H9 (cell line): Measurements from ENCODE around the gene CMSS1. TPM values are rescaled to one million over a fixed set of nuclear protein-coding genes. Genes with fewer than 3 reads are reported as not detected.

ENCODE experiments used
- DNase-seq: peaks from one replicate; pipeline ENCODE4 v3.0.0-alpha.2; 2017
- H2AFZ ChIP-seq: one replicate; pipeline ENCODE4 v1.6.1; 2013; ENCODE audit warnings: mild to moderate bottlenecking, low read length, control low read depth, moderate library complexity
- H2AK5ac ChIP-seq: 2 replicates; pipeline ENCODE4 v1.6.1; 2013; ENCODE audit warnings: low read length, control low read depth, mixed read lengths; ENCODE audit not compliant: insufficient read length
- H2BK120ac ChIP-seq: one replicate; pipeline ENCODE4 v1.6.1; 2013; ENCODE audit warnings: low read depth, mild to moderate bottlenecking, low read length, control low read depth, inconsistent platforms; ENCODE audit not compliant: poor library complexity, severe bottlenecking
- H2BK12ac ChIP-seq: 2 replicates; pipeline ENCODE4 v1.6.1; 2013; ENCODE audit warnings: low read length, control low read depth, mixed read lengths, low read depth; ENCODE audit not compliant: insufficient read length
- H2BK15ac ChIP-seq: 2 replicates; pipeline ENCODE4 v1.6.1; 2013; ENCODE audit warnings: low read depth, low read length, control low read depth
- H2BK20ac ChIP-seq: one replicate; pipeline ENCODE4 v1.6.1; 2013; ENCODE audit warnings: low read depth, mild to moderate bottlenecking, low read length, control low read depth, inconsistent platforms; ENCODE audit not compliant: poor library complexity, severe bottlenecking
- H2BK5ac ChIP-seq: 2 replicates; pipeline ENCODE4 v1.6.1; 2013; ENCODE audit warnings: low read length, control low read depth, mixed read lengths; ENCODE audit not compliant: insufficient read length
- H3K14ac ChIP-seq: 2 replicates; pipeline ENCODE4 v1.6.1; 2013; ENCODE audit warnings: low read length, control low read depth; ENCODE audit not compliant: insufficient read depth
- H3K18ac ChIP-seq: 2 replicates; pipeline ENCODE4 v1.6.1; 2013; ENCODE audit warnings: low read depth, mild to moderate bottlenecking, mixed read lengths, low read length, control low read depth; ENCODE audit not compliant: insufficient read length
- H3K23ac ChIP-seq: 2 replicates; pipeline ENCODE4 v1.6.1; 2013; ENCODE audit warnings: low read length, control low read depth, mixed read lengths, low read depth; ENCODE audit not compliant: insufficient read length
- H3K23me2 ChIP-seq: 2 replicates; pipeline ENCODE4 v1.6.1; 2013; ENCODE audit warnings: low read depth, mild to moderate bottlenecking, mixed read lengths, low read length, control low read depth; ENCODE audit not compliant: insufficient read length, poor library complexity, severe bottlenecking
- H3K27ac ChIP-seq: 2 replicates; pipeline ENCODE4 v1.5.1; 2013; ENCODE audit warnings: low read length, control low read depth, mixed read lengths, low read depth; ENCODE audit not compliant: insufficient read length
- H3K27me3 ChIP-seq: 2 replicates; pipeline ENCODE4 v1.6.1; 2013; ENCODE audit warnings: low read length, control low read depth, inconsistent platforms; ENCODE audit not compliant: insufficient read depth
- H3K4ac ChIP-seq: 2 replicates; pipeline ENCODE4 v1.6.1; 2013; ENCODE audit warnings: low read depth, mild to moderate bottlenecking, control low read depth, inconsistent platforms, low read length, moderate library complexity
- H3K4me1 ChIP-seq: 2 replicates; pipeline ENCODE4 v1.6.1; 2013; ENCODE audit warnings: low read length, control low read depth, inconsistent platforms; ENCODE audit not compliant: insufficient read depth
- H3K4me2 ChIP-seq: 2 replicates; pipeline ENCODE4 v1.6.1; 2013; ENCODE audit warnings: low read length, control low read depth, mixed read lengths; ENCODE audit not compliant: insufficient read length, insufficient read depth
- H3K56ac ChIP-seq: 2 replicates; pipeline ENCODE4 v1.6.1; 2013; ENCODE audit warnings: low read depth, mild to moderate bottlenecking, mixed read lengths, low read length, control low read depth; ENCODE audit not compliant: insufficient read length
- H3K79me1 ChIP-seq: 2 replicates; pipeline ENCODE4 v1.6.1; 2013; ENCODE audit warnings: low read depth, mild to moderate bottlenecking, moderate library complexity, low read length, control low read depth, inconsistent platforms; ENCODE audit not compliant: insufficient read depth, poor library complexity, severe bottlenecking
- H3K79me2 ChIP-seq: 2 replicates; pipeline ENCODE4 v1.6.1; 2013; ENCODE audit warnings: low read length, control low read depth, inconsistent platforms; ENCODE audit not compliant: insufficient read depth
- H3K9ac ChIP-seq: 2 replicates; pipeline ENCODE4 v1.6.1; 2013; ENCODE audit warnings: low read length, control low read depth, mixed read lengths; ENCODE audit not compliant: insufficient read length; ENCODE audit errors: extremely low read depth
- H3K9me3 ChIP-seq: one replicate; pipeline ENCODE4 v1.6.1; 2013; ENCODE audit warnings: low read depth, low read length, inconsistent platforms; ENCODE audit not compliant: control insufficient read depth
- H3T11ph ChIP-seq: one replicate; pipeline ENCODE4 v1.6.1; 2013; ENCODE audit warnings: mild to moderate bottlenecking, low read length, control low read depth, inconsistent platforms
- H4K20me1 ChIP-seq: one replicate; pipeline ENCODE4 v1.6.1; 2013; ENCODE audit not compliant: control insufficient read depth, insufficient read length, insufficient read depth
- H4K5ac ChIP-seq: 2 replicates; pipeline ENCODE4 v1.6.1; 2013; ENCODE audit warnings: low read depth, mild to moderate bottlenecking, mixed read lengths, low read length, control low read depth; ENCODE audit not compliant: insufficient read length
- H4K8ac ChIP-seq: replicated peaks from 2 replicates; pipeline ENCODE4 v1.6.1; 2013; ENCODE audit warnings: low read length, control low read depth, mixed read lengths, low read depth; ENCODE audit not compliant: insufficient read length
- H4K91ac ChIP-seq: 2 replicates; pipeline ENCODE4 v1.6.1; 2013; ENCODE audit warnings: low read depth, mild to moderate bottlenecking, moderate library complexity, mixed read lengths, low read length, control low read depth; ENCODE audit not compliant: insufficient read length
- H3K27ac Mint-ChIP-seq, 3 experiments: 2 replicates in 2 of 3; 3 replicates in 1 of 3; pipeline ENCODE4 v1.8.0; 2020 to 2021; ENCODE audit warnings: mixed read lengths in 3 of 3, mild to moderate bottlenecking in 1 of 3, moderate library complexity in 1 of 3
- H3K27me3 Mint-ChIP-seq: 2 replicates; pipeline ENCODE4 v1.8.0; 2021; ENCODE audit warnings: low read depth, mild to moderate bottlenecking, moderate library complexity, mixed read lengths
- H3K36me3 Mint-ChIP-seq, 3 experiments: 2 replicates in 2 of 3; 3 replicates in 1 of 3; pipeline ENCODE4 v1.8.0; 2020 to 2021; ENCODE audit warnings: low read depth in 3 of 3, mixed read lengths in 3 of 3; ENCODE audit not compliant: insufficient read depth in 1 of 3
- H3K4me1 Mint-ChIP-seq, 2 experiments: 2 replicates each; pipeline ENCODE4 v1.8.0; 2020; ENCODE audit warnings: mixed read lengths in 2 of 2
- H3K4me3 Mint-ChIP-seq, 2 experiments: 2 replicates in 1 of 2; 3 replicates in 1 of 2; pipeline ENCODE4 v1.8.0; 2020 to 2021; ENCODE audit warnings: mild to moderate bottlenecking in 2 of 2, mixed read lengths in 2 of 2, moderate library complexity in 1 of 2
- H3K9me3 Mint-ChIP-seq, 2 experiments: 2 replicates in 1 of 2; 3 replicates in 1 of 2; pipeline ENCODE4 v1.8.0; 2020; ENCODE audit warnings: mild to moderate bottlenecking in 2 of 2, mixed read lengths in 2 of 2, moderate library complexity in 1 of 2
- WGBS: extraction: QIAGEN DNeasy Blood & Tissue Kit; methylation state at CpG from one replicate; pipeline ENCODE4 v1.1.7; 2013; ENCODE audit warnings: missing lambda C conversion rate, low lambda C conversion rate, mixed read lengths; ENCODE audit not compliant: insufficient read length; ENCODE audit errors: extremely low coverage; 5-methylcytosine and 5-hydroxymethylcytosine counted together
- total RNA-seq: library from RNA; stranded (reverse); gene quantifications from 2 replicates; pipeline ENCODE4 v1.2.1, GENCODE V29; 2021
- TF ChIP-seq, protein P1 (sequence below): fragments of 200-600 bp; sonication (generic); conservative IDR thresholded peaks from 3 replicates; pipeline ENCODE4 v1.8.0; 2021; ENCODE audit warnings: antibody characterized with exemption, mild to moderate bottlenecking

CMSS1 gene
- total RNA-seq, 1 experiment from 2014 or later = 61.8 TPM

DNA sequence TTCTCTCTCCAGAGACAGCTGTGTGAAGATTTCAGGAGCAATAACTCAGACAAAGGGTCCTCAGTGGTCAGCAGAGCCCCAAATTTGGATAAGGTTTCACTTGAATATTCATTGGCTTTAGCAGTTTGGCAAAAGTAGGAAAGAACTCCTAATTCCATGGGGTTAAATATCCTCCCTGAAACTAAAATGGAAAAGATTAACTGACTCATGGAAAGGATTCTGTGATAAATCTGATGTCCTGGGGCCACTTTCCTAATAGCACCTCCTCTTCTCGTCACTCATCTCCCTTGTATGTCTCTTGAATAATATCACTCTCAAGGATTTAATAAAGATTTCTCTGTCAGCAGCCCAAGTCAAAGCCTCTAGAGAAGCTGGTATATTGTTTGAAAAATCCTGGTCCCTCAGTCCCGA, 409.9 kb downstream of the CMSS1 start:
- H3K27me3 Mint-ChIP-seq = no peaks in the 10 kb centered on the region; the same call in 1 of the 2 replicates
- Histone ChIP-seq H4K5ac (no peak overlapping the region), H3K27ac (no peak overlapping the region), H2BK5ac (no peak overlapping the region), H2AFZ (no peak overlapping the region), H3K18ac (no peak overlapping the region), H3K4me2 (no peak overlapping the region), H3K14ac (no peak overlapping the region), H4K20me1 (no peaks in the 10 kb centered on the region), H2BK12ac (no peak overlapping the region), H3K79me1 (no peaks in the 10 kb centered on the region), H3T11ph (no peak overlapping the region), H3K4me1 (no peaks in the 10 kb centered on the region; the same call in 1 of the 2 replicates), H3K9me3 (no peaks in the 10 kb centered on the region), H3K79me2 (no peaks in the 10 kb centered on the region), H3K4ac (no peak overlapping the region), H2AK5ac (no peak overlapping the region), H3K56ac (no peak overlapping the region), H2BK120ac (no peak overlapping the region), H3K23me2 (no peaks in the 10 kb centered on the region), H2BK20ac (no peak overlapping the region), H3K23ac (no peak overlapping the region), H4K8ac (no peak overlapping the region), H2BK15ac (no peak overlapping the region), H4K91ac (no peak overlapping the region), H3K9ac (no peak overlapping the region), H3K27me3 (no peaks in the 10 kb centered on the region)
- H3K4me1 Mint-ChIP-seq = peaks cover 0 to 3% of the 10 kb centered on the region in 2 experiments; a peak in 2 of 4 replicates
- no CpG with 5 or more reads among the region's 2 CpGs for WGBS
- TF ChIP-seq, protein P1, sequence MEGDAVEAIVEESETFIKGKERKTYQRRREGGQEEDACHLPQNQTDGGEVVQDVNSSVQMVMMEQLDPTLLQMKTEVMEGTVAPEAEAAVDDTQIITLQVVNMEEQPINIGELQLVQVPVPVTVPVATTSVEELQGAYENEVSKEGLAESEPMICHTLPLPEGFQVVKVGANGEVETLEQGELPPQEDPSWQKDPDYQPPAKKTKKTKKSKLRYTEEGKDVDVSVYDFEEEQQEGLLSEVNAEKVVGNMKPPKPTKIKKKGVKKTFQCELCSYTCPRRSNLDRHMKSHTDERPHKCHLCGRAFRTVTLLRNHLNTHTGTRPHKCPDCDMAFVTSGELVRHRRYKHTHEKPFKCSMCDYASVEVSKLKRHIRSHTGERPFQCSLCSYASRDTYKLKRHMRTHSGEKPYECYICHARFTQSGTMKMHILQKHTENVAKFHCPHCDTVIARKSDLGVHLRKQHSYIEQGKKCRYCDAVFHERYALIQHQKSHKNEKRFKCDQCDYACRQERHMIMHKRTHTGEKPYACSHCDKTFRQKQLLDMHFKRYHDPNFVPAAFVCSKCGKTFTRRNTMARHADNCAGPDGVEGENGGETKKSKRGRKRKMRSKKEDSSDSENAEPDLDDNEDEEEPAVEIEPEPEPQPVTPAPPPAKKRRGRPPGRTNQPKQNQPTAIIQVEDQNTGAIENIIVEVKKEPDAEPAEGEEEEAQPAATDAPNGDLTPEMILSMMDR = no peak
- no peak for DNase-seq
- no peak overlapping the region for H3K4me3 Mint-ChIP-seq
- no peaks in the 10 kb centered on the region for H3K36me3 Mint-ChIP-seq
- H3K27ac Mint-ChIP-seq = no peak overlapping the region
- peaks cover 0 to 12% of the 10 kb centered on the region in 2 experiments; a peak in 4 of 5 replicates for H3K9me3 Mint-ChIP-seq
